Measurements from ENCODE around the gene SPO11. TPM values are rescaled to one million over a fixed set of nuclear protein-coding genes. Genes with fewer than 3 reads are reported as not detected.

The SPO11 gene
- total and polyA plus RNA-seq, 4 donors, result not detected

- peaks cover 0 to 4% (median 4%) of the 10 kb centered on the region in 3 donors for H3K27me3 ChIP-seq (ENCODE audit: control insufficient read depth in 3 of 3, insufficient read depth in 3 of 3, low read length in 2 of 3)
- H3K27ac ChIP-seq (ENCODE audit: low read depth in 1 of 2, low read length in 1 of 2), result no peak overlapping the region
- no peak overlapping the region for H3K4me3 ChIP-seq
- ATAC-seq (ENCODE audit: insufficient read depth, low FRiP score), result no peak
- H3K4me1 ChIP-seq (ENCODE audit: control insufficient read depth in 5 of 5, insufficient read depth in 5 of 5, low read length in 5 of 5), result no peaks in the 10 kb centered on the region
- TF ChIP-seq CTCF (IDR thresholded peaks at IDR 0.05; ENCODE audit: control extremely low read depth, extremely low read depth), result no peak
- H3K36me3 ChIP-seq (ENCODE audit: control insufficient read depth in 4 of 4, insufficient read depth in 4 of 4, low read length in 4 of 4), result no peaks in the 10 kb centered on the region
- WGBS, 2 donors, result 76 to 83% methylated on average over 3 of the region's 3 CpGs
- H3K9me3 ChIP-seq (ENCODE audit: control insufficient read depth in 4 of 4, insufficient read depth in 3 of 4, low read length in 3 of 4), result no peaks in the 10 kb centered on the region
- DNase-seq, result no peak
- no peak overlapping the region for H3K9ac ChIP-seq (ENCODE audit: insufficient read depth in 1 of 2, low read length in 2 of 2)
These were observed 9.2 kb upstream of the SPO11 start for GRCh38 chr20:57320358-57320757.

- peaks cover 0 to 4% (median 4%) of the 10 kb centered on the region in 3 donors for H3K27me3 ChIP-seq (ENCODE audit: control insufficient read depth in 3 of 3, insufficient read depth in 3 of 3, low read length in 2 of 3)
- DNase-seq (no peak), ATAC-seq (ENCODE audit: insufficient read depth, low FRiP score) (no peak)
- no peaks in the 10 kb centered on the region for H3K36me3 ChIP-seq (ENCODE audit: control insufficient read depth in 4 of 4, insufficient read depth in 4 of 4, low read length in 4 of 4)
- no peak overlapping the region for H3K4me3 ChIP-seq
- 83 to 85% methylated on average over 2 of the region's 2 CpGs for WGBS, 2 donors
- no peak overlapping the region for H3K9ac ChIP-seq (ENCODE audit: insufficient read depth in 1 of 2, low read length in 2 of 2)
- no peaks in the 10 kb centered on the region for H3K4me1 ChIP-seq (ENCODE audit: control insufficient read depth in 5 of 5, insufficient read depth in 5 of 5, low read length in 5 of 5)
- TF ChIP-seq CTCF (IDR thresholded peaks at IDR 0.05; ENCODE audit: control extremely low read depth, extremely low read depth), result no peak
- H3K27ac ChIP-seq (ENCODE audit: low read depth in 1 of 2, low read length in 1 of 2), result no peak overlapping the region
- H3K9me3 ChIP-seq (ENCODE audit: control insufficient read depth in 4 of 4, insufficient read depth in 3 of 4, low read length in 3 of 4), result no peaks in the 10 kb centered on the region
These were observed 8.5 kb upstream of the SPO11 start for GRCh38 chr20:57321142-57321541.

DNA sequence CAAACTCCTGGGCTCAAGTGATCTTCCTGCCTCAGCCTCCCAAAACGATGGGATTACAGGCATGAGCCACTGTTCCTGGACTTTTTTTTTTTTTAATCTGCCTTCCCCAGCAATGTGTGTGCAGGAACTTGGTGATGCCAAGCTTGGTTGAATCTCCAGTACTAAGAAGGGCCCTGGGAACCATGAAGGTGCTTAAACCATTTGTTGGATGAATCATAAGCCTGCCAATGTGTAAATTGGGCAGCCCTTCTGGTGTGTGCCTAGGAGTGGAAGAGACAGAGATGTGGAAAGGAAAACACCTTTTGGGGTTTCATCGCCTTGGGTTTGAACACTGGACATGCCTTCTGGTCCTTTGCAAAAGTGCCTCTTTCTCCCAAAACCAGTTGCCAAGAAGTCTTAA is 7.1 kb upstream of the SPO11 start:
- no peaks in the 10 kb centered on the region for H3K36me3 ChIP-seq (ENCODE audit: control insufficient read depth in 4 of 4, insufficient read depth in 4 of 4, low read length in 4 of 4)
- H3K9me3 ChIP-seq (ENCODE audit: control insufficient read depth in 4 of 4, insufficient read depth in 3 of 4, low read length in 3 of 4), result no peaks in the 10 kb centered on the region
- no peak overlapping the region for H3K9ac ChIP-seq (ENCODE audit: insufficient read depth in 1 of 2, low read length in 2 of 2)
- DNase-seq (no peak), ATAC-seq (ENCODE audit: insufficient read depth, low FRiP score) (no peak)
- no peak overlapping the region for H3K27ac ChIP-seq (ENCODE audit: low read depth in 1 of 2, low read length in 1 of 2)
- WGBS, 2 donors, result 77 to 85% methylated on average over 2 of the region's 2 CpGs
- TF ChIP-seq CTCF (IDR thresholded peaks at IDR 0.05; ENCODE audit: control extremely low read depth, extremely low read depth), result no peak
- H3K4me3 ChIP-seq, result no peak overlapping the region
- peaks cover 0 to 4% (median 4%) of the 10 kb centered on the region in 3 donors for H3K27me3 ChIP-seq (ENCODE audit: control insufficient read depth in 3 of 3, insufficient read depth in 3 of 3, low read length in 2 of 3)
- H3K4me1 ChIP-seq (ENCODE audit: control insufficient read depth in 5 of 5, insufficient read depth in 5 of 5, low read length in 5 of 5), result no peaks in the 10 kb centered on the region

DNA sequence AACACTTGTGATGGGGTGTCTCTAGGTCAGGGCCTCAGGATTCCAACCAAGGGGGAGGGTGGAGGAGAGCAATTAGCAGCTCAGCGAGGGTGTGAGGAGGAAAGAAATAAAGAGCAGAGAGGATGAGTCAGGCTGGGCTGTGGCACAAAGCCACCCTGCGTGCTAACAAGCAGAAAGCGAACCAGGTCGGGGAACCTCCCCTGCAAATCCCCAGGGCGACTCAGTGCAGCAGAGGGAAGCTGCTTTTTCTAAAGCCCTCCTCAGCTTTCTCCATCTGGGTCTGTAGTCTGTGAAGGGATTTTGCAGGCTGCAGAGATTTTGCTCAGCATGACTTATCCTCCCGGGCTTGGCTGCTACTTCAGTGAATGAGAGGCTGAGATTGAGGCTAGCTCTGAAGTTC is 6.6 kb upstream of the SPO11 start:
- DNase-seq, result no peak
- H3K9ac ChIP-seq (ENCODE audit: insufficient read depth in 1 of 2, low read length in 2 of 2), result no peak overlapping the region
- no peaks in the 10 kb centered on the region for H3K9me3 ChIP-seq (ENCODE audit: control insufficient read depth in 4 of 4, insufficient read depth in 3 of 4, low read length in 3 of 4)
- H3K27ac ChIP-seq (ENCODE audit: low read depth in 1 of 2, low read length in 1 of 2), result no peak overlapping the region
- H3K36me3 ChIP-seq (ENCODE audit: control insufficient read depth in 4 of 4, insufficient read depth in 4 of 4, low read length in 4 of 4), result no peaks in the 10 kb centered on the region
- H3K4me3 ChIP-seq, result no peak overlapping the region
- 33 to 41% methylated on average over 6 of the region's 6 CpGs for WGBS, 2 donors
- no peaks in the 10 kb centered on the region for H3K4me1 ChIP-seq (ENCODE audit: control insufficient read depth in 5 of 5, insufficient read depth in 5 of 5, low read length in 5 of 5)
- TF ChIP-seq CTCF (IDR thresholded peaks at IDR 0.05; ENCODE audit: control extremely low read depth, extremely low read depth), result no peak
- no peak for ATAC-seq (ENCODE audit: insufficient read depth, low FRiP score)
- H3K27me3 ChIP-seq (ENCODE audit: control insufficient read depth in 3 of 3, insufficient read depth in 3 of 3, low read length in 2 of 3), result peaks cover 0 to 4% (median 4%) of the 10 kb centered on the region in 3 donors

Measured in lung (tissue), 12 donors.